HG02571 (cell line): ENCODE data around the gene STEAP1.
"Not testable (repeated sequence)": the region's sequence is repeated elsewhere in the genome, so short reads cannot be mapped to it uniquely, and the experiment has no call there.

Source experiments
- ATAC-seq: cut with Tn5 transposase; IDR thresholded peaks from one replicate; pipeline ENCODE4 v1.9.1; 2021; ENCODE audit warnings: mild to moderate bottlenecking, moderate library complexity; ENCODE audit not compliant: unreplicated experiment

Gene STEAP1

DNA sequence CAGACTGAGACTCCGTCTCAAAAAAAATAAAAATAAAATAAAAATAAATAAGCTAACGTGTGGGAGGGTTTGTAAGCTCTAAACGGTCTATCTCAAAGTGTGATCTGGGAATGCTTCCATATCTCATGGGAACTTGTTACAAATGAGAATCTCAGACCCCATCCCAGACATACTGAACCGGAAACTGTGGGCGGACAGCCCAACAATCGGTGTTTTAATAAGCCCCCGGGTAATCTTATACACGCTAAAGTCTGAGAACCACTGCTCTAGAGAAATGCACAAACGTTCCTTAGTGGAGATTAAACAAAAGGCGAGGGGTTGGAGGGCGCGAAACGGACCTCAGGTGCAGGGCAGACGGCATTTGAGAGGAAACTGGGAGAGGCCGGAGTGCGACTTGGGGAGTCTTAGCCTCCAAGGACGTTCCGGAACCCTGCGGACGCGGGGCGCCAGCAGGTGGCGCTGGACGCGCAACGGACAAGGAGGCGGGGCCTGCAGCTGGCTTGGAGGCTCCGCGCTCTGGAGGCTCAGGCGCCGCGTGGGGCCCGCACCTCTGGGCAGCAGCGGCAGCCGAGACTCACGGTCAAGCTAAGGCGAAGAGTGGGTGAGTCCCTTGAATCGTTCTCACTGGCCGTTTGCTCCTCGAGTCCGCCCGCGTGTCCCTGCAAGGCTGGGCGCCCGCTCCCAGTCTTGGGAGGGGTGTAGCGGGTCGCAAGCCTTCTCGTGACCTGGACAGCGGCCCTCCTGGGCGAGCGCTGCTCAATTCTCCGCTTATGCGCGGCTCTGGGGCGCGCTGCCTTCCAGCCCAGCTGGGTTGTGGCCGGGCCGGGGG, at the start of gene STEAP1:
STEAP1 (plus strand) TSS at position 527 of the 829 bp plus-strand sequence. CDS start 5,320 bp downstream, outside the sequence.
- ATAC-seq = peak; percentile 95

DNA sequence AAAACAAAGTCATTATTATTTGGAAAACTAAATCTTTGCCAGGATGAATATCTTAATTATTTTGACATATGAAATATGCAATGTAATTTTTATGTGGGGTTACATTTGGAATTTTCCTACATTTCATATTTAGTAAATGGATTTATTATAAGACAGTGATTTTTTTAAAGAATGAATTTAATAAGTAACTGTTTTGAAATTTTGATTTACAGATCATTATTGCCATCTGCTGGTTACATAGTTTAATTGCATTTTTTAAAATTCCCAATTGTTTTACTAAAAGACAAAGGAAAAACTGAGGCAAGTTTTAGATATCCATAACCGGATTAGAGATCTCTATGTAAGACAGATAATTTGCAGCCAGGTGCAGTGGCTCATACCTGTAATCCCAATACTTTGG, 39.3 kb upstream of the STEAP1 start:
- not testable (repeated sequence) for ATAC-seq

DNA sequence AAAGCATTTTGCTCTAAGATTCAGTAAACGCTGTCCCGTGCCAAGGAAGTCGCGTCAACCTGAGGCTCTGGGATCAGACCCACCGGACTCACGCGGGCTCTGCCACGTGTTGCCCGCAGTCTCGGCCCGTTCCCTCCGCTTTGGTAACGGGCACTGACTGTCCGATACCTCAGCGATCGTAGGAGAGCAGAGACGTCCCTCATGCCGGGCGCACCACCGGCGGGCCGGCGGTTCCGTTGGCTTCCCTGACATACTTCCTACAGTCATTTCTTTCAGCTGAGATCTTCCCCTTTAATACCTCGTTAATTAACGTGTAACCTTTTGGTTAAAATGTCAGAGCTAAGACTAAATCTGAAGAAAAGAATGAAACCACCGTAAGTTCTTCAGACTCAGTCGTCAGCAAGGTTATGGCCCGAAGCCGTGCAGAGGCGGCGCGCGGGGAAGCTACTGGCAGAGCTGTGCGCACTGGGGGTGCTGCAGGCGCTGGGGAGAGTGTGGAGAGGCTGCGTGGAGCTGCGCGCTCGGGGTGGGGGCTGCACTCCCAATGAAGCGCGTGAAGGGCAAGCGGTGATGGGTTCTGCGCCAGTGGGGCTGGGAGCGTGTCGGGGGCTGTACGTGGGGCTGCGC, 35.6 kb upstream of the STEAP1 start:
- not testable (repeated sequence) for ATAC-seq

DNA sequence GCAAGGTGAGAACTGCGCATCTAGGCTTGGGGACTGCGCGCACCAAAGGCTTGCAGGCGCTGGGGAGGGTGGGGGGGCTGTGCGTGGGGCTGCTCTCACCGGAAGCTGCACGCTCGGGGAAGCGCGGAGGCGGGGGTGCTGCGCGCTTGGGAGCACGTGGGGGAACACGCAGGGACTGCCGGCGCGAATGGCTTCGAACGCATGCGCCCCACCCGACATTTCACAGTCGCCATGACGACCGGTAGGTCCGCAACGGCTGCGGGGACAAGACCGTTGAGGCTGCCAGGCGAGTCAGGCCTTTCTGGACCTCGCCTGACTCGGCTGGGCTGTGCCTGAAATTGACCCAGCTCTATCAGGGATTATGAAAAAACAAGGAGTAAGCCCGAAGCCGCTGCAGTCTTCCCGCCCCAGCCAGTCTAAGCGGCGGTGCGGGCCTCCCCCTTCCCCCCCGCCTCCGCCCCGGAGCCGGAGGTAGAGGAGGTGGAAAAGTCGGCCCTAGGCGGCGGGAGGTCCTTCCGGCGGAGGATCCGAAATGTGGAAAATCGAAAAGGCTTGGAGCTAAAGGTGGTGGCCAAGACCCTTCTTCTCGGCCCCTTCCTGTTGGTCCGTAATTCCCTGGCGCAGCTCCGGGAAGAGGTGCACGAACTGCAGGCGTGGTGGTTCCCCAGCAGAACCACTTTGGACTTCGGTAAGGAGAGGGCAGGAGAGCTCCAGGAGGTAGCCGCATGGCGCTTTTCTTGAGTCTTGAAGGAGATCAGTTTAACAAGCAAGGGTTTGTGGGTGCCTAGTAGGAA, 34.9 kb upstream of the STEAP1 start:
- ATAC-seq = no peak

DNA sequence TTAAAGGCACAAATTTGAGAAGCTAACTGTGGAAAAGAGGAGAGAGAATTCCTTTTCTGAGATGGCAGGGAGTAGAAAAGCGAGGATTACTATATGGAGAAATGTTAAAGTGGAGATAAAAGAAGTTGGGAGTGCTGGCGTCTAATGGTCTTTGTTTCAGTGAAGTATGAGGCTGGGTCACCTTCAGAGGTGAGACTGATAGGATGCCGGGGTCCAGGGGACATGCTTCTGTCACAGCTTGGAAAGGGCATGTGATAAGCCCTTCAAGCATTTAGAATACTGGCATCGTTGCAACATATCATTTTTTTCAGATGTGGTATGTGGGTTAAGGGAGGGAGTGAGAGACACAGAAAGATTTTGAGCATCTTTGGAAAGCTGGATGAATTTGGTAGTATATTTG, 34.1 kb upstream of the STEAP1 start:
- not testable (repeated sequence) for ATAC-seq

DNA sequence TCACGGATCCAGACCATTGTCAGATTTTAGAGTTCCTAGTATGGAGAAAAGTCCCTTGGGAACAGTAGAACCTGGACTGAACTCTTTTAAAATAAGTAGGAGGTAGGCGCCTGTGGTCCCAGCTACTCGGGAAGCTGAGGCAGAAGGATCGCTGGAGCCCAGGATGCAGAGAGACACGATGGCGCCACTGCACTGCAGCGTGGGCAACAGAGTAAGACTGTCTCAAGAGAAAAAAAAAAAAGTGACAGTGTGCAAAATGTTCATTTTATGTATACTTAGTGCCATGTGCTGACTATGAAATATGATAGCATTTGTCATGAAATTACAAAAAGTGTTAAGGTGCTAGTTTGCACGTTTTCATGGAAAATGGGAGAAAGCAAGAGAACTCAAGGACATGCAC, 22.5 kb upstream of the STEAP1 start:
- not testable (repeated sequence) for ATAC-seq

DNA sequence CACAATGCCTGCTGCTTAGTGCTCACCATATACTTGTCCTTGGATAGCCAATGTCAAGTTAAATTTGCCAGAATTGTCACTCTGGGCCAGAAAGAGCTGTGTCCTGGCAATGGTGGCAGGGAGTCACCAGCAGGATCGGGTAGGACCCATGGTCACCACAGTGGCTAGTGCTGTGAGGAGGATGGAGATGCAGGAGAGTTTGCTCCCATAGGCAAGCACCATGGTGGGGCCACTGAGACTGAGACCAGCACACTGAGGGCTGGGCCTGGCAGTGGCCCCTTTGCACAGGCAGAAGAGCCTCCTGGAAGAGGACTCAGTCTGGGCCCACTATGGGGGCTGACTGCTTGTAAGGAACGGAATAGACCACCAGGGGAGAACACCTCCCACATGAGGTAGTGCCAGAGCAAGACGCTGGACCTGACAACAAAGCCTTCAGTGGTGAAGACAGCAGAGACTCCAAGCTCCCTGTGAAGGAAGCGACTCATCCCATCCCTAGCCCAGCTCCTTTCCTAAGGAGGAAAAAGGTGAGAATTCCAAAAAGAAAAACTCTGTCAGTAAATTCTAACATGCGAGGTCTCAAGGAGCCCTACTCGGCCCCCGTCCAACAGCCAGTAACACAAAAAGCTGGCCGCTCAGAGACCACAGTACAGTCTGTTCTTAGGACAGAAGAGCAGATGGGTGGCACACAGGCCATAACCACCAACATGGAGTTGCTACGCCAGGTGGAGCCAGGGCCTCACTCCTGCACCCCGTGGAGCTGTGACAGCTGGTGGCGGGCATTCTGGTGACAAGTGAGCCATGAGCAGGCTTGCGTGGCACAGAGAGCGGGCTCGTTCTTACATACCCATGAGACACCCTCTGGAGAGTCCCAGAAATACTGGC, 6.9 kb upstream of the STEAP1 start:
- ATAC-seq = not testable (repeated sequence)

DNA sequence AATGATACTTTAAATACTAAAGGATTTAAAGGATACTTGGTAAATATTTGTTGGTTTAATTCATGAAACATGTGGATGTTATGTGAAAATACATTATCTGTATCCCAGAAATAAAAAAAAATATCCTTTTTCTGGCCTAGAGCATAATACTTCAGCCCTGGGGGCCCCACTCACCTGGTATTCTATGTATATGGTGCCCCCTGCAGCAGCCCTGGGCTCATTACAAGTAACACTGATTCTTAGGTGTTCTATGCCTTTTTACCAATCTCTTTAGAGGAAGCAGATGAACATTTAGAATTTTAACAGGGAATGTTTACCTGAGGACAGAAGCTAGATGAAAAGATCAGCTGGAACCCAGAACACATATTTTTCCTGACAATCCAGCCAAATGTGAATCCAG, 4.8 kb upstream of the STEAP1 start:
- not testable (repeated sequence) for ATAC-seq

DNA sequence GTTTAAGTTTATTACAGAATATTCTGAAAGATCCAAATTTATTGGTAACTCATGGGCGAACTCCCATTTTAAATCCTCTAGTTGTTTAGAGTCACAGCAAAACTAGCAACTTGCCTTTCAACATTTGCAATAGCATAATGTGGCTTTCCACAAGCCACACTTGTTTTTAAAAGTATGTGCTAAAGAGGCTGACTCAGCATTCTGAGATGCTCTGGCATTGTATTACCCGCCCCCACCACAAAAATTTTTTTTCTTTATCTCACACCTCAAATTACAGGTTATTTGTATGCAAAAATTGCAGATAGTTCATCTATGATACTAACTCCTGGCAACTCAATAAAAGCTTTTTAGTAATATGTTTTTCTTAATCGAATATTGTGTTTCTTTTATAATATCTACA, 2.4 kb upstream of the STEAP1 start:
- ATAC-seq = not testable (repeated sequence)

DNA sequence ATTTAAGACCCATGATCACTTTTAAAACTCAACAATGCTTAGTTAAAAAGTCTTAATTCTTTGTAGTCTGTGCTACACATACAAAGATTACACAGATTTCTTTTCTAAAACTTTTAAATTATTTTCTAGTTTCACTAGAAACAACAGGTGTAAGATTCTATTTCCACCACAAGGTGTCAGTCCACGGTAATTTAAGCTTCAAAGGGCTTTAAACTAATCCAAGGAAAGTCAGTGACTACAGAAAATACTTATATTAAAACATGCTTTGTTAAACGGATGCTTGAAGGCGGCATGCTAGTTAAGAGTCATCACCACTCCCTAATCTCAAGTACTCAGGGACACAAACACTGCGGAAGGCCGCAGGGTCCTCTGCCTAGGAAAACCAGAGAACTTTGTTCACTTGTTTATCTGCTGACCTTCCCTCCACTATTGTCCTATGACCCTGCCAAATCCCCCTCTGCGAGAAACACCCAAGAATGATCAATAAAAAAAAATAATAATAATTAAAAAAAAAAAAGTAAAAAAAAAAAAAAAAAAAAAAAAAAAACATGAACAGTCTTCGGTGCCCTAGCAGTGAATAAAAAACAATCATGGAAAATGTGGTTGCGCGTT, 1.5 kb upstream of the STEAP1 start:
- not testable (repeated sequence) for ATAC-seq

DNA sequence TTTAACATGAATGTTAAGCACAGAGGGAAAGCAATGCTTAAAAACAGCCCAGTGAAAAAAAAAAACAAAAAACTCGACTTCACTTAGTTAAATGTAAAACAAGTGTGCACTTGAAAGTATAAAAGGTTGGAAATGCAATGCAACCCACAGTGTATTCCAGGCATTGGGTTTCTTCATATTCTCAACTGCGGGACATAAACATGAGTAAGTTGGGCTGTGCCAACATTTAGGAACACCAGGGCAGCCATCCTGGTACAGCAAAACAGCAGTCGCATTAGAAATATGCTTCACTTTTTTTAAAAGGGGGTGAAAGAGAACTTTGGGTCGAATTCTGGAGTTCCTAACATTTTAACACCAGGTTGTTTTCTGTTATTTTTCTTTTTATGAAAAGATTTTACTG, 937 bp downstream of the STEAP1 start:
- no peak for ATAC-seq

DNA sequence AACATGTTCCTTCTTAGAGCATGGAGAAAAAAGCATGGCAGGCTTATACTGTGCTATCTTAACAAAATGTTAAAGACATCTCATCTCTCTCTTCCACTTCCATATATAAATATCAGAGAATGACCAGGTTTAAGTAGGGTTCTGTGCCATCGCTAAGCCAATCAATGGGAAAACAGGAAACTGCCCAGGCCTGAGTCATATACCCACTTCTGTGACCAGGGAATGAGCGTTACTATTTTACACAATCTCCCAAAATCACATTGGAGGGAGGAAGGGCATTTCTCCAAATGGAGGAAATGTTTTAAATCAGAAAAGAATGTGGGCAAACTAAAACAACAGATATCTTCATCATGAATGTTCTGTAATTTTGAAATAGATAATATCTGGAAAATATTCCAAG, 3.1 kb downstream of the STEAP1 start:
- ATAC-seq = not testable (repeated sequence)

DNA sequence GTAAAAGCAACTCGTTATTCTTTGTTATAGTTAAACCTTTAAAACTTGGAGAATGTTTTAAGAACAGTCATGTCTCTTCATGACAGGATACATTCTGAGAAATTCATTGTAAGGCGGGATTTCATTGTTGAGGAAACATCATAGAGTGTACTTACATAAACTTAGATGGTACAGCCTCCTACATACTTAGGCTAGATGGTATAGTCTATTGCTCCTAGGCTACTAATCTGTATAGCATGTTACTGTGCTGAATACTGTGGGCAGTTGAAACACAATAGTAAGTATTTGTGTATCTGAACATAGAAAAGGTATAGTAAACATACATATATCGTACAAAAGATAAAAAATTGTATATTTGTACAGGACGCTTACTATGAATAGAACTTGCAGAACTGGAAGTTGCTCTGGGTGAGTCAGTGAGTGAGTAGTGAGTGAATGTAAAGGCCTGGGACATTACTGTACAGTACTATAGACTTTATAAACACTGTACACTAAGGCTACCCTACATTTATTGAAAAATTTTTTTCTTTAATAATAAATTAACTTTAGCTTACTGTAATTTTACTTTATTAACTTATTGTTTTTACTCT, 3.6 kb downstream of the STEAP1 start:
- not testable (repeated sequence) for ATAC-seq

DNA sequence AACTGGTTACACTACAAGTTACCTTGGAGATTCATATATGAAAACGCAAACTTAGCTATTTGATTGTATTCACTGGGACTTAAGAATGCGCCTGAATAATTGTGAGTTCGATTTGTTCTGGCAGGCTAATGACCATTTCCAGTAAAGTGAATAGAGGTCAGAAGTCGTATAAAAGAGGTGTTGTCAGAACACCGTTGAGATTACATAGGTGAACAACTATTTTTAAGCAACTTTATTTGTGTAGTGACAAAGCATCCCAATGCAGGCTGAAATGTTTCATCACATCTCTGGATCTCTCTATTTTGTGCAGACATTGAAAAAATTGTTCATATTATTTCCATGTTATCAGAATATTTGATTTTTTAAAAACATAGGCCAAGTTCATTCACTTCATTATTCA, 9.3 kb downstream of the STEAP1 start:
- ATAC-seq = no peak

DNA sequence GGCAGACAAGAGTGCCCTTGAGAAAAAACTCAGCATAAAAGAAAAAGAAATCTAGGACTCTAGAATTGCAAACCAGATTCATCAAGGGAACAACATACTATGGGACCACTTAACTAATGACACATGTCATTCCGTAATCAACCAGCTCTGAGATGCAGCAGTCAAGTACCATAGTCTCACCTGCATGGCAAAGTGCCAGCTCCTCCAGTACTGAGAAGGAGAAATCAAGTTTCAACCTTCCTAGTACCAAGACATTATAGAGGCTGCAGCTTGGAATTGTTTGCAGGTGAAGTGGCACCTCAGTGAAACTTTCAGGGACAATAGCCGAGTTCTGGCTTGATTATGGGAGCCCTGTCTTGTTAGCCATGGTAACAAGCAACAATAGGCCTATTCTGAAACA, 11.5 kb downstream of the STEAP1 start:
- ATAC-seq = no peak

DNA sequence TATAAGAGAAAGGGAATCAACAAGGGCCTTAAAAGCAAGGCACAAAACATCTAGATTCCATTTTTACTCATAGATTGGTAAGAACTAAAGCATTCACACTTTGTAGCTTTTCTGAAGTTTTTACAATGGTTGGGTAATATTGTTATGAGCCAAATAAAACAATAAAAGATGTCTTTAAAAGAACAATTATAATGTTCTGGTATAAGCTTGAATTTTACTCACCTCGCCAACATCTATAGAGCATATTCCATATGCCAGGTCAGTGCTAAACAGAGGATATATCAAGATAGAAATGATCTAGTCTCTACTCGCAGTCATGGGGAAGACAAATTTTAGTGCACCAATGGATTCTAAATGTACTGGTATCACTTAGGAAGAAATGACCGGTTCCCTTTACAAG, 11.9 kb downstream of the STEAP1 start:
- no peak for ATAC-seq

DNA sequence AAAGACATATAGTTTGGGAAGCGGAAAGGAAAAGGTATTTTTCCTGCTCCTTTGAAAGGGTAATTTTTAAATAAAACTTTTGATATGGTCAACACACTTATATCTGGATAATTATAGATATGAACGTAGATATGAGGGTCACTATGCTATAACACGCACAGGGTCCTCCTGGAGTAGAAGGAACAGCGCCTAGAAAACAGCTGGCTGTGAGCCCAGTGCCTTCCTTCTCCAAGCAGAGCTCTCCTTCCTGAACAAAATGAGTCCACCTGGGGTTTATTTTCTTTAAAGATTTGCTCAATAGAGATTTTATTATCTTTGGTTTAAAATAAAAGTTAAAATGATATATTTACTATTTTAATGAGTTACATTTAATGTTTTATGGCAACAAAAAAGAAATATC, 13.1 kb downstream of the STEAP1 start:
- no peak for ATAC-seq

DNA sequence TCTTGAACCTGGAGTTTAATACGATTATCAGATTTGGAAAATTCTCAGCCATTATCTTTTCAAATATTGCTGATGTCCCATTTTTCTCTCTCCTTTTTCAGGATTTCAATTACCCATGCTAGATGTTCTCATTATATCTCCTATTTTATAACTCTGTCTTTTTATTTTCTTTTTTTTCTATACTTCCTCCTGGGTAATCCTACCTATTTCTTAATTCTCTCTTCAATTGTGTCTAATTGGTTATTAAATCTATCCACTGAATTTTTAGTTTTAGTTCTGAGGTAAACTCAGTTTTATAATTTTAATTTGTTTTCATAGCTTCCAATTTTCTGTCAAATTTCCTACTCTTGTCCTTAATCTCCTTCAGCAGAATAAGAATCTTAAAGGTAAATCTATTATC, 15.6 kb downstream of the STEAP1 start:
- no peak for ATAC-seq

DNA sequence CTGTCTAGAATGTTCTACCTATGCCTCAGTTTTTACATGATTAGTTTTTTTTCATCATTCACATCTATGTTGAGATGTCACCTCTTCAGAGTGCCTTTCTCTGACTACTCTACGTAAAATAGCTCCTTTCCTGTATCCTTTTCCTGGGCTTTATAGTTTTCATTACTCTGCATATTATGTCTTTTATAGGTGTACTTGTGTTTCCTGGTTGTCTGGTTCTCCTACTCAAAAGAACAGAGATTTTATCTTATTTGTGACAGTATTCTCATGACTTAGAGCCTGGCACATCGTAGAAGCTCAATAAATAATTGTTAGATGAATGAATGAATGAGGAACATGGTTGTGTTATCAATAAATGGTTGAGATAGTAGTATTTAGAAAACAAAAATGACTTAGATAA, 17.9 kb downstream of the STEAP1 start:
- no peak for ATAC-seq

DNA sequence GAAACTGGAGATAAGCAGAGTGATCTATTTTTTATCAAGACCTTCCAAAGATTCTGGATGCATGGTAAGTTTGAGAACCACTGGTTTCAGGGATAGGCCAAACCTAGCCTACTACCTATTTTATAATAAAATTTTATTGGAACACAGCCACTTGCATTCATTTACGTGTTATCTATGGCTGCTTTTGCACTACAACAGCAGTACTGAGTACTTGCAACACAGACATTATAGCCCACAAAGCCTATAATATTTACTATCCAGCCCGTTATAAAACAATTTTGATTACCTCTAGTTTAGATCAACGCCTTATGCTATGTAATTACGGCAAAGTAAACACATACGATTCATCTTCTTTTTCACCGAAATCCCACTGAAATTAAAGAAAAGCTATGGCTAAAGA, 18.4 kb downstream of the STEAP1 start:
- no peak for ATAC-seq
